GM23338 (cell line): Measurements from ENCODE around the gene HDHD3. TPM values are rescaled to one million over a fixed set of nuclear protein-coding genes. Genes with fewer than 3 reads are reported as not detected.

Source experiments
- ATAC-seq: fragments of 200-7000 bp; cut with Tn5 transposase; 3 replicates; pipeline ENCODE4 v1.9.1; 2020
- DNase-seq: peaks from one replicate; pipeline ENCODE4 v3.0.0-alpha.2; 2015; ENCODE audit warnings: low spot score
- H2AFZ ChIP-seq: fragments of 200-600 bp; sonication (generic); 2 replicates; pipeline ENCODE4 v1.8.0; 2016; ENCODE audit warnings: antibody characterized with exemption, mild to moderate bottlenecking, moderate library complexity
- H3F3A ChIP-seq: fragments of 200-600 bp; sonication (generic); replicated peaks from 2 replicates; pipeline ENCODE4 v1.8.0; 2017; ENCODE audit warnings: antibody characterized with exemption, mixed run types, low read depth
- H3K27ac ChIP-seq: fragments of 200-600 bp; sonication (generic); 2 replicates; pipeline ENCODE4 v1.6.1; 2016; ENCODE audit warnings: low read depth
- H3K27me3 ChIP-seq: fragments of 200-600 bp; sonication (generic); 2 replicates; pipeline ENCODE4 v1.8.0; 2016; ENCODE audit warnings: mild to moderate bottlenecking, mixed run types, moderate library complexity; ENCODE audit not compliant: insufficient read depth
- H3K36me3 ChIP-seq: fragments of 200-600 bp; sonication (generic); 2 replicates; pipeline ENCODE4 v1.8.0; 2016; ENCODE audit warnings: mild to moderate bottlenecking; ENCODE audit not compliant: insufficient read depth
- H3K4me1 ChIP-seq: fragments of 200-600 bp; sonication (generic); 2 replicates; pipeline ENCODE4 v1.8.0; 2016; ENCODE audit warnings: mild to moderate bottlenecking, moderate library complexity; ENCODE audit not compliant: insufficient read depth
- H3K4me2 ChIP-seq: fragments of 200-600 bp; sonication (generic); 2 replicates; pipeline ENCODE4 v1.7.1; 2017; ENCODE audit warnings: mixed run types
- H3K4me3 ChIP-seq: fragments of 200-600 bp; sonication (generic); 2 replicates; pipeline ENCODE4 v1.6.1; 2016; ENCODE audit warnings: mixed run types
- H3K79me2 ChIP-seq: fragments of 200-600 bp; sonication (generic); replicated peaks from 2 replicates; pipeline ENCODE4 v1.8.0; 2017; ENCODE audit warnings: mild to moderate bottlenecking; ENCODE audit not compliant: insufficient read depth
- H3K9me2 ChIP-seq: fragments of 200-600 bp; sonication (generic); 2 replicates; pipeline ENCODE4 v1.8.0; 2017; ENCODE audit not compliant: insufficient read depth
- H4K20me1 ChIP-seq: fragments of 200-600 bp; sonication (generic); replicated peaks from 2 replicates; pipeline ENCODE4 v1.8.0; 2017; ENCODE audit warnings: mild to moderate bottlenecking; ENCODE audit not compliant: insufficient read depth
- H3K27ac Mint-ChIP-seq: 2 replicates; pipeline ENCODE4 v1.8.0; 2020; ENCODE audit warnings: inconsistent platforms, mild to moderate bottlenecking, moderate library complexity, mixed read lengths
- H3K27me3 Mint-ChIP-seq: 3 replicates; pipeline ENCODE4 v1.8.0; 2022; ENCODE audit warnings: low read depth, mild to moderate bottlenecking, moderate library complexity, mixed read lengths, inconsistent platforms; ENCODE audit not compliant: insufficient read depth, poor library complexity
- H3K36me3 Mint-ChIP-seq: 3 replicates; pipeline ENCODE4 v1.8.0; 2021; ENCODE audit warnings: low read depth, mild to moderate bottlenecking, inconsistent platforms, moderate library complexity, mixed read lengths
- H3K4me1 Mint-ChIP-seq: 3 replicates; pipeline ENCODE4 v1.8.0; 2020; ENCODE audit warnings: mild to moderate bottlenecking, inconsistent platforms, mixed read lengths
- H3K4me3 Mint-ChIP-seq: 3 replicates; pipeline ENCODE4 v1.8.0; 2021; ENCODE audit warnings: moderate library complexity, mild to moderate bottlenecking, inconsistent platforms, mixed read lengths
- H3K9me3 Mint-ChIP-seq: 3 replicates; pipeline ENCODE4 v1.8.0; 2020; ENCODE audit warnings: moderate library complexity, mild to moderate bottlenecking, inconsistent platforms, mixed read lengths
- CREB1 ChIP-seq: fragments of 250-450 bp; sonication (Bioruptor Pico); IDR thresholded peaks from 2 replicates; pipeline ENCODE4 v1.5.0; 2020; ENCODE audit warnings: low read depth, mild to moderate bottlenecking, moderate library complexity
- CTCF ChIP-seq, 2 experiments: fragments of 200-600 bp in 1 of 2; sonication (generic) in 1 of 2; conservative IDR thresholded peaks; 2 replicates each; pipeline versions ENCODE4 v1.5.1 to v1.6.1; 2016 to 2017; ENCODE audit warnings: antibody characterized with exemption in 2 of 2, low read depth in 2 of 2, mild to moderate bottlenecking in 2 of 2, moderate library complexity in 1 of 2
- EZH2 ChIP-seq: fragments of 200-600 bp; sonication (generic); IDR thresholded peaks from one replicate; pipeline ENCODE4 v1.8.0; 2017; ENCODE audit warnings: antibody characterized with exemption, mild to moderate bottlenecking, low read depth; ENCODE audit not compliant: unreplicated experiment
- EZH2phosphoT487 ChIP-seq: fragments of 200-600 bp; sonication (generic); IDR thresholded peaks from one replicate; pipeline ENCODE4 v1.8.1; 2018; ENCODE audit warnings: antibody characterized with exemption; ENCODE audit not compliant: unreplicated experiment
- JUNB ChIP-seq: IDR thresholded peaks from one replicate; pipeline ENCODE4 v1.6.1; 2016; ENCODE audit warnings: antibody characterized with exemption; ENCODE audit not compliant: unreplicated experiment
- NANOG ChIP-seq: IDR thresholded peaks from 2 replicates; pipeline ENCODE4 v1.6.1; 2016; ENCODE audit warnings: antibody characterized with exemption, borderline replicate concordance
- POLR2AphosphoS5 ChIP-seq: IDR thresholded peaks from 2 replicates; pipeline ENCODE4 v1.6.1; 2016; ENCODE audit warnings: antibody characterized with exemption, low read depth
- REST ChIP-seq: IDR thresholded peaks from one replicate; pipeline ENCODE4 v1.6.1; 2018; ENCODE audit warnings: antibody characterized with exemption; ENCODE audit not compliant: unreplicated experiment
- STAT1 ChIP-seq: IDR thresholded peaks from one replicate; pipeline ENCODE4 v1.6.1; 2016; ENCODE audit warnings: antibody characterized with exemption; ENCODE audit not compliant: unreplicated experiment
- ZNF114 ChIP-seq: fragments of 250-450 bp; sonication (Bioruptor Pico); IDR thresholded peaks from 2 replicates; pipeline ENCODE4 v1.5.0; 2020; ENCODE audit warnings: mild to moderate bottlenecking, moderate library complexity
- ZNF331 ChIP-seq: fragments of 250-450 bp; sonication (Bioruptor Pico); IDR thresholded peaks from 2 replicates; pipeline ENCODE4 v1.5.0; 2020; ENCODE audit warnings: low read depth, mild to moderate bottlenecking, moderate library complexity
- ZNF462 ChIP-seq: fragments of 250-450 bp; sonication (Bioruptor Pico); IDR thresholded peaks from 2 replicates; pipeline ENCODE4 v1.5.0; 2020; ENCODE audit warnings: mild to moderate bottlenecking, moderate library complexity
- polyA plus RNA-seq: library from polyadenylated mRNA; unstranded; fragments of >200 nt; fragmentation: Nextera tagmentation; extraction: Ambion mirVana; gene quantifications from 2 replicates; pipeline ENCODE4 v1.2.1, GENCODE V29; 2016
- total RNA-seq: library from RNA; depleted of rRNA; stranded (reverse); fragments of >200 nt; shearing (Covaris generic); gene quantifications from 2 replicates; pipeline ENCODE4 v1.2.3, GENCODE V29; 2014
- TF ChIP-seq, protein P1 (sequence below): IDR thresholded peaks from 2 replicates; pipeline ENCODE4 v1.6.1; 2016; ENCODE audit warnings: antibody characterized with exemption

The HDHD3 gene
- total and polyA plus RNA-seq, 2 experiments from 2014 or later: 9.5 to 17.7 TPM

DNA sequence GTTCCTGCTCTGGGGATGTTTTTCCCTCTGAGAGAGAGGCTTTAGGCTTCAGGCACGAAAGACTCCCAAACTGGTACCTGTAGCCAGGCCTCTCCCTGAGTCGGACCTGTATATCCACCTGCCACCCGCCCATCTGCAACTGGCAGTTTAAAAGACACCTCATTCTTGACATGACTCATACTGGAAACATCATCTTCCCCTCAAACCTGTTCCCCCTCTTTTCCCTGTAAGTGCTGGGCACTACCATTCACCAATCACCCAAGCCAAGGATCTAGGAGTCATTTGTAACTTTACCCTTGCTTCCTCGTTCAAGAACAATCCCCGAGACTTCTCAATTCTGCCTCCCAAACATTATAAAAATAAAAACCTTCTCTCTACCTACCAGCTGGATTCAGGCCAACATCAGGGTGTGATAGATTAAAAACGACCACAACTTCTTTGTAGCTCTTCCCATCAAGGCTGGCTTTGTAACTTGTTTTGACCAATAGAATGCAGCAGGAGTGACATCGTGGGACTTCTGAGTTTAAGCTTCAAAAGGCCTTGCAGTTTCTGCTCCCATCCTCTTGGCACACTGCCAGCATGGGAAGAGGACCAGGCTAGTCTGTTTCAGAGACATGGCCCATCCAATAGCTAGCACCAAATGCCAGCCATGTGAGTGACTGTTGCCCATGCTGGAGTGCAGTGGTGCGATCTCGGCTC is 34.9 kb downstream of the HDHD3 start:
- no peak overlapping the region for H3K4me3 Mint-ChIP-seq
- no peaks in the 10 kb centered on the region for H3K36me3 Mint-ChIP-seq
- Histone ChIP-seq H3K79me2 (no peaks in the 10 kb centered on the region), H3K4me3 (no peak overlapping the region), H3K4me2 (no peak overlapping the region), H3F3A (no peaks in the 10 kb centered on the region), H4K20me1 (no peaks in the 10 kb centered on the region), H2AFZ (no peak overlapping the region), H3K4me1 (no peaks in the 10 kb centered on the region), H3K9me2 (no peaks in the 10 kb centered on the region), H3K27me3 (peaks cover 19% of the 10 kb centered on the region), H3K36me3 (no peaks in the 10 kb centered on the region), H3K27ac (no peak overlapping the region)
- H3K9me3 Mint-ChIP-seq: no peaks in the 10 kb centered on the region
- peaks cover 5% of the 10 kb centered on the region; the same call in 1 of the 3 replicates for H3K4me1 Mint-ChIP-seq
- ATAC-seq (no peak), DNase-seq (peak; percentile 44)
- TF ChIP-seq, protein P1, sequence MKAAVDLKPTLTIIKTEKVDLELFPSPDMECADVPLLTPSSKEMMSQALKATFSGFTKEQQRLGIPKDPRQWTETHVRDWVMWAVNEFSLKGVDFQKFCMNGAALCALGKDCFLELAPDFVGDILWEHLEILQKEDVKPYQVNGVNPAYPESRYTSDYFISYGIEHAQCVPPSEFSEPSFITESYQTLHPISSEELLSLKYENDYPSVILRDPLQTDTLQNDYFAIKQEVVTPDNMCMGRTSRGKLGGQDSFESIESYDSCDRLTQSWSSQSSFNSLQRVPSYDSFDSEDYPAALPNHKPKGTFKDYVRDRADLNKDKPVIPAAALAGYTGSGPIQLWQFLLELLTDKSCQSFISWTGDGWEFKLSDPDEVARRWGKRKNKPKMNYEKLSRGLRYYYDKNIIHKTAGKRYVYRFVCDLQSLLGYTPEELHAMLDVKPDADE: no peak
- TF ChIP-seq ZNF462 (no peak), ZNF331 (CRISPR knock-in tag) (no peak), CREB1 (no peak), EZH2phosphoT487 (no peak), STAT1 (no peak), JUNB (no peak), ZNF114 (no peak), NANOG (no peak), REST (no peak), CTCF (conservative IDR thresholded peaks at IDR 0.05; ENCODE audit: low read depth in 2 of 2) (no peak), EZH2 (no peak), POLR2AphosphoS5 (no peak)
- H3K27ac Mint-ChIP-seq: no peak overlapping the region
- H3K27me3 Mint-ChIP-seq: peaks cover 24% of the 10 kb centered on the region
